T-cell (primary cell): ENCODE measurements around the gene DOCK6. TPM values are rescaled to one million over a fixed set of nuclear protein-coding genes. Genes with fewer than 3 reads are reported as not detected.

Experiments
- ATAC-seq, 4 experiments: fragments of 200-7000 bp in 3 of 4; fragments of 150-1000 bp in 1 of 4; cut with Tn5 transposase; replicated peaks in 1 of 4; 1 replicate in 3 of 4; 2 replicates in 1 of 4; pipeline ENCODE4 v1.10.0; 2021; ENCODE audit warnings: moderate library complexity in 3 of 4, mild to moderate bottlenecking in 2 of 4, moderate number of reproducible peaks in 1 of 4
- CTCF ChIA-PET, 2 donors: fragments of 300-600 bp; sonication (Branson Sonifier 250); formaldehyde crosslinking; loops; one replicate each; lab custom pipeline; 2022; ENCODE audit warnings: antibody characterized with exemption in 2 of 2; lab: Charles Lee
- POLR2A ChIA-PET, 2 donors: fragments of 300-600 bp; sonication (Branson Sonifier 250); formaldehyde crosslinking; loops; one replicate each; lab custom pipeline; 2022; ENCODE audit warnings: antibody characterized with exemption in 2 of 2; lab: Charles Lee
- DNase-seq, 35 experiments: peaks; one replicate each; pipeline versions ENCODE4 v3.0.0 to v3.0.0-alpha.2; 2013 to 2023
- H3K27ac ChIP-seq: one replicate; pipeline ENCODE4 v1.5.1; 2013; ENCODE audit warnings: low read length
- H3K27me3 ChIP-seq, 2 experiments: replicated peaks in 1 of 2; 1 replicate in 1 of 2; 2 replicates in 1 of 2; pipeline versions ENCODE4 v1.6.1 to v1.7.0; 2013; ENCODE audit warnings: low read length in 1 of 2, mixed read lengths in 1 of 2; ENCODE audit not compliant: control insufficient read depth in 2 of 2, insufficient read depth in 2 of 2; ENCODE audit errors: extremely low read depth in 1 of 2
- H3K36me3 ChIP-seq, 2 donors: 1 replicate in 1 of 2; 2 replicates in 1 of 2; pipeline versions ENCODE4 v1.6.1 to v1.7.0; 2013; ENCODE audit warnings: low read length in 1 of 2; ENCODE audit not compliant: control insufficient read depth in 2 of 2, insufficient read depth in 1 of 2; ENCODE audit errors: extremely low read depth in 1 of 2
- H3K4me1 ChIP-seq, 2 experiments: 1 replicate in 1 of 2; 2 replicates in 1 of 2; pipeline versions ENCODE4 v1.6.1 to v1.7.0; 2013; ENCODE audit warnings: low read length in 2 of 2, mixed read lengths in 1 of 2; ENCODE audit not compliant: insufficient read depth in 2 of 2, control insufficient read depth in 1 of 2; ENCODE audit errors: extremely low read depth in 1 of 2
- H3K4me3 ChIP-seq, 2 donors: 1 replicate in 1 of 2; 2 replicates in 1 of 2; pipeline versions ENCODE4 v1.5.1 to v1.7.0; 2013; ENCODE audit warnings: mild to moderate bottlenecking in 2 of 2, low read length in 1 of 2, moderate library complexity in 1 of 2; ENCODE audit not compliant: control insufficient read depth in 1 of 2; ENCODE audit errors: extremely low read depth in 1 of 2
- H3K9me3 ChIP-seq: 2 replicates; pipeline ENCODE4 v1.7.0; 2013
- H3K27ac Mint-ChIP-seq, 2 donors: one replicate each; pipeline ENCODE4 v1.8.0; 2020 to 2021; ENCODE audit warnings: mild to moderate bottlenecking in 2 of 2, mixed read lengths in 2 of 2
- H3K27me3 Mint-ChIP-seq, 2 donors: one replicate each; pipeline ENCODE4 v1.8.0; 2021 to 2022; ENCODE audit warnings: mixed read lengths in 2 of 2
- H3K36me3 Mint-ChIP-seq: one replicate; pipeline ENCODE4 v1.8.0; 2021; ENCODE audit warnings: mixed read lengths
- H3K4me1 Mint-ChIP-seq, 3 donors: one replicate each; pipeline ENCODE4 v1.8.0; 2020 to 2022; ENCODE audit warnings: mixed read lengths in 3 of 3, mild to moderate bottlenecking in 1 of 3
- H3K4me3 Mint-ChIP-seq, 3 donors: one replicate each; pipeline ENCODE4 v1.8.0; 2020 to 2022; ENCODE audit warnings: mild to moderate bottlenecking in 3 of 3, mixed read lengths in 3 of 3, moderate library complexity in 3 of 3
- H3K9me3 Mint-ChIP-seq, 3 donors: one replicate each; pipeline ENCODE4 v1.8.0; 2020 to 2022; ENCODE audit warnings: mixed read lengths in 3 of 3
- WGBS: methylation state at CpG from one replicate; pipeline ENCODE4 v1.1.5; 2013; ENCODE audit warnings: missing lambda C conversion rate; ENCODE audit not compliant: insufficient coverage; 5-methylcytosine and 5-hydroxymethylcytosine counted together
- total RNA-seq, 35 experiments: library from RNA in 6 of 35; stranded (reverse) in 6 of 35; fragments of 120-200 nt in 1 of 35; gene quantifications; one replicate each; pipeline versions ENCODE4 v1.2.1 to v1.2.4 and lab custom pipeline; 2013 to 2026

The DOCK6 gene
- total RNA-seq, 5 donors from 2014 or later (not counting 1 experiment from before 2014, with no cell fraction given) = 0.78 to 1.8 (median 1.0) TPM

DNA sequence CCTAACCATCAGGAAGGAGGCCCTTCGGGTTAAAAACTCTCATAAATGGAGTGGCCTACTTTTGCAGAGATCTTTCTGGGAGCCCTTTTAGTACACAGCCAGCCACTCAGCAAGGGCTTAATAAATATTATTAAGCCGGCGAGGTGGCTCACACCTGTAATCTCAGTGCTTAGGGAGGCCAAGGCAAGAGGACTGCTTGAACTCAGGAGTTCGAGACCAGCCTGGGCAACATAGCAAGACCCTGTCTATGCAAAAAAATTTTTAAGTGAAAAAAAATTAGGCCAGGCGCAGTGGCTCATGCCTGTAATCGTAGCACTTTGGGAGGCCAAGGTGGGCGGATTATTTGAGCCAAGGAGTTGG is 64.2 kb downstream of the DOCK6 start:
- 100% methylated on average over 3 of the region's 7 CpGs for WGBS
- Mint-ChIP-seq H3K27ac (no peak overlapping the region), H3K27me3 (peaks cover 11 to 18% of the 10 kb centered on the region in 2 donors), H3K4me3 (peak overlapping the region; percentile 67 to 80 (median 71)), H3K9me3 (no peaks in the 10 kb centered on the region), H3K4me1 (peaks cover 9 to 12% (median 12%) of the 10 kb centered on the region in 3 donors), H3K36me3 (no peaks in the 10 kb centered on the region)
- POLR2A ChIA-PET = no interaction called here
- DNase-seq (no peak), ATAC-seq (no peak)
- H3K4me1 ChIP-seq = peaks cover 3 to 22% of the 10 kb centered on the region in 2 experiments
- H3K9me3 ChIP-seq = no peaks in the 10 kb centered on the region
- H3K27ac ChIP-seq = no peak overlapping the region
- H3K27me3 ChIP-seq = peaks cover 0 to 36% of the 10 kb centered on the region in 2 experiments
- CTCF ChIA-PET = no interaction called here
- no peaks in the 10 kb centered on the region for H3K36me3 ChIP-seq
- H3K4me3 ChIP-seq = peak overlapping the region in 1 of 2 donors; percentile 14

DNA sequence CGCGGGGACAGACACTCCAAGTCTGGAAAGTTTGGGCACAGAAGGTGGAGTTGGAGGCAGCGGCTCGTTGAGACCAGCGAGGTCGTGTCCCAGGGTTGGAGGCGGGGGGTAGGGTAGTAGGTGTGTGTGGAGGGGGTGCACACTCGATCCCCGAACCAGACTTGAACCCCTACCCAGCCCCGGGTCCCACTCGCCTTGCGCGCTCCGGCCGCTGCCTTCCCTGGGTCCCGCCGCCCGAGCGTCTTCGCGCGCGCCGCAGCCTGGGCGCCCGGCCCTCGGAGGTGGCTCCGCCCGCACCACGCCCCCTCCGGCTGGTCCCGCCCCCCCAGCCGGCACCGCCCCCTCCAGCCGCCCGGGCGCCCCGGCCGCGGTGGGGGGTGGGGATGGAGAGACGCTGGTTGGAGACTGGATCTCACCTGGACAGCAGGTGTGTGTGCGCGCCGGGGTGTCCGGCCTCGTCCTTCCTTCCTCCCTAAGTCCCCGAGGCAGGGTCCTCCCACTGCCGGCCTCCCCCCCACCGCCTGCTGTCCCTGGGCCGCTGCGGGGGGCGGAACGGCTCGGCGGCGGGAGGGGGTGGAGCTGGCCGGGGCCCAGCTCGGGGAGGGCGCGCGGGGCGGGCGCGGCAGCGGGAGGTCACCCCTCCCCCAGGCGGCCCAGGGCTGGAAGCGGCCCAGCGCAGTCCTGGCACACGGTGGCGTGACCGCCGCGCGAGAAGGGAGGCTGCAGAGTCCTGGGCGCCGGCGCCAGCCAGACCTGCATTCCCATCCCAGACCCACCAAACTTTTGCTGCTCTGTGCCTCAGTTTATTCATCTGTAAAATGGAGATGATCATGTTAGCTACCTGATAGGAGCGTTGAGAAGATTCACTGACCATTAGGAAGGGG is 64.8 kb downstream of the DOCK6 start, which contains the start of gene KANK2:
Gene KANK2, minus strand, starts transcription at position 255 of the 884 bp plus-strand sequence. CDS start 3,034 bp downstream, outside the sequence.
- Mint-ChIP-seq H3K9me3 (no peaks in the 10 kb centered on the region), H3K27ac (no peak within 1 kb of the TSS), H3K4me3 (peak within 1 kb of the TSS; percentile 71 to 80 (median 73)), H3K27me3 (peaks cover 11 to 12% of the 10 kb centered on the region in 2 donors), H3K4me1 (peaks cover 9 to 12% (median 12%) of the 10 kb centered on the region in 3 donors), H3K36me3 (no peaks in the 10 kb centered on the region)
- H3K4me3 ChIP-seq = peak within 1 kb of the TSS; percentile 38 to 47
- peak; percentile 92 to 94 (median 93) for ATAC-seq
- 4% methylated on average over 39 of the region's 78 CpGs for WGBS
- H3K27me3 ChIP-seq = peaks cover 0 to 35% of the 10 kb centered on the region in 2 experiments
- H3K4me1 ChIP-seq = peaks cover 3 to 22% of the 10 kb centered on the region in 2 experiments
- H3K36me3 ChIP-seq = no peaks in the 10 kb centered on the region
- POLR2A ChIA-PET = no interaction called here
- H3K9me3 ChIP-seq = no peaks in the 10 kb centered on the region
- DNase-seq = peak; percentile 7 to 83 (median 51)
- CTCF ChIA-PET = no interaction called here
- no peak within 1 kb of the TSS for H3K27ac ChIP-seq

DNA sequence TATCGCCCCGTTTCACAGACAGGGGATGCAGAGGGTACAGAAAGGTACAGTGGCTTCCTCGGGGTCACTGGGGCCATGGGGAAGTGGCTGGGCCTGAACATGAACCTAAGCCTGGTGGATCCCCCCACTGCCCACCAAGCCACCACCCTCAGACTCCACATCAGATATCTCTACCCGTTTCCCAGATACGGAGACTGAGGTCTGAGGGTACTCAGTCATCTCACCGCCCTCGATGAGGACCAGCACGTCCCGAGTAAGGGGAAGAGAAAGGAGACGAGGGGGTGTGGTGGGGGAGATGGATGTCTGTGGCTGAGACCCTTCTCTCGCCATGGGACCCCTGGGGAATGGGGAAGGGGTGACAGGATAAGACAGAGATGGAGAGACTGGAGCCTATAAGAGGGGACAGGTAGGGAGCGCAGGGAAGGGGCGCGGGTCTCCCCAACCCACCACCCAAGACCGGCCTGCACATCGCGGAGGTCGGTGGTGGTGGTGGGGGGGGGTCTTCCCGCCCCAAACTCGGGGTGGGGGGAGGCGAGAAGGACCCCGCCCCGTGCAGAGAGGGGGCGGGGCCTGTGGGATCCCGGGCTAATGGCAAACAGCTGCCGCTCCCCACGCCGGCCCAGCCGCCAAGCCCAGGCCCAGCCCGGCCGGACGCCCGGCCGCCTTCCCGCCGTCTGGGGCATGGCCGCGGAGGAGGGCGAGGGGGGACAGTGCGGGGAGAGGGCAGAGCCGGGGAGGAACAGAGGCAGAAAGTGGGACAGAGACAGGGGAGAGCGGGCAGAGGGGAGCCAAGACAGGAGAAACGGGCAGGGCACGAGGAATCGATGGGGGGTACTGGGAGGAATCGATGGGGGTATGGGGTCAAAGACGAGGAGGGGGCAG is 65.7 kb downstream of the DOCK6 start:
- Histone ChIP-seq H3K36me3 (no peaks in the 10 kb centered on the region), H3K4me3 (peak overlapping the region; percentile 38 to 47), H3K9me3 (no peaks in the 10 kb centered on the region), H3K4me1 (peaks cover 3 to 22% of the 10 kb centered on the region in 2 experiments), H3K27ac (no peak overlapping the region), H3K27me3 (peaks cover 0 to 35% of the 10 kb centered on the region in 2 experiments)
- peak in 2 of 4 experiments; percentile 5 to 8 for ATAC-seq
- no peak overlapping the region for H3K27ac Mint-ChIP-seq
- WGBS = 11% methylated on average over 32 of the region's 47 CpGs
- H3K4me3 Mint-ChIP-seq = peak overlapping the region; percentile 59 to 73 (median 64)
- ChIA-PET CTCF (interaction anchor here (0.6 to 0.7 kb wide), 2 partner anchors 24 to 226 kb away, joined by 3 to 5 read pairs; no protein-coding TSS in a partner anchor), POLR2A (no interaction called here)
- H3K4me1 Mint-ChIP-seq = peaks cover 9 to 12% (median 12%) of the 10 kb centered on the region in 3 donors
- no peak for DNase-seq
- H3K9me3 Mint-ChIP-seq = no peaks in the 10 kb centered on the region
- no peaks in the 10 kb centered on the region for H3K36me3 Mint-ChIP-seq
- peaks cover 11 to 12% of the 10 kb centered on the region in 2 donors for H3K27me3 Mint-ChIP-seq

DNA sequence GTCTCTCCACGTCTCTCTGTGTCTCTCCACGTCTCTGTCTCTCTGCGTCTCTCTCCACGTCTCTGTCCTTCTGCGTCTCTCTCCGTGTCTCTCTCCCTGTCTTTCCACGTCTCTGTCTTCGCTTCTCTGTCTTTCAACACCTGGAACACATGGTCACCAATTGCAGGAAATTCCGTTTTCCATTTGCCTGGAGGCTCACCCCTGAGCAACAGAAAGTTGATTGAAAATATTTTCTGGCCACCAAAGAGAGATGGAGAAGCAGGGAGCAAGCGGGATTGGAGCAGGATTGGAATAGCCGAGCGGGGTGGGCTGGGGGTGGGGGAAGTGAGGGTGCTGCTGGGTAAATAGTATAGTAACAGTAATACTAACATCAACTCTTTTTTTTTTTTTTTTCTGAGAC is 66.6 kb downstream of the DOCK6 start:
- Mint-ChIP-seq H3K27ac (no peak overlapping the region), H3K4me3 (peak overlapping the region in 1 of 3 donors; percentile 1)

DNA sequence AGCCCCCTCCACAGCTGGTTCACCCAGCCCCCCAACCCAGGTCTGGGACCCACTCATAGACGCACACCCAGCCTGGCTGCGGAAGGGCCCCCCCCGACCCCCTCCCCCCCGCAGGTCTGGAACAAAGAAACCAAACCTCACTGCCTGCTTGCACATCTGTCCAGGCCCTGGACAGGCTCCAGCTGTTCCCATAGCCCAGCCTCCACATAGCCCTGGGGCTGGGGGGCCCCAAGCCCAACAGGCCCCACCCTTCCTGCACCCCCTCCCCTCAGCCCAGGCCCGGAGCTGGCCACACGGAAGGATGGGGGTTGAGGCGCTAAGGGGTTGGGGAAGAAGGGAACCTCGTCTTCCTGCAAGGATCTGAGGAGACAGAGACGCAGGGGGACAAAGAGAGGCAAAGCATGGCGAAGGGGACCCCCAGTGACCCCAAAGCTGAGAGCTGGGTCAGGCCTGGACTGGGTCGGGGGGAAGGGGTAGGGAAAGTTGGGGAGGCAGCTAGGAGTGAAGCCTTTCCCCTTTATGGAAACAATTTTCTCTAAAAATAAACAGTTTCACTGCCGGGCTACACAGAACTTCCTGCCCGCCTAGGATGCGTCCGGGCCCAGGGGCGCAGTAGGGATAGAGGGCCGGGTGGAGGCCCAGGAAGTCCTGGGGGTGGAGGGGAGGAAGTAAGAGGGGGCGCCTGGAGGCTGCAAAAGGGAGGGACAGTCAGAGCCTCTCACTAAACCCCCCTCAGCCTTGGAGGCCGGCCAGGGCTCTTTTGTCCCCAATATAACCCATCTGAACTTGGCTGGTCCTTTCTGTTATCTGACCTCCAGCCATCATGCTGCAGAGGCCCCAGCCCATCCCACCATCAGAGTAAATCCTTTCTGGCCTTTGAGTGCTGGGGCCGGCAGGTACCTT is 67.4 kb downstream of the DOCK6 start:
- no peaks in the 10 kb centered on the region for H3K36me3 ChIP-seq
- Mint-ChIP-seq H3K9me3 (no peaks in the 10 kb centered on the region), H3K36me3 (no peaks in the 10 kb centered on the region), H3K27ac (no peak overlapping the region), H3K4me3 (peak overlapping the region in 1 of 3 donors; percentile 1), H3K27me3 (peaks cover 11 to 12% of the 10 kb centered on the region in 2 donors), H3K4me1 (peaks cover 9 to 12% (median 12%) of the 10 kb centered on the region in 3 donors)
- 72% methylated on average over 4 of the region's 20 CpGs for WGBS
- DNase-seq (no peak), ATAC-seq (no peak)
- no peaks in the 10 kb centered on the region for H3K9me3 ChIP-seq
- peaks cover 3 to 22% of the 10 kb centered on the region in 2 experiments for H3K4me1 ChIP-seq
- no peak overlapping the region for H3K4me3 ChIP-seq
- peaks cover 0 to 33% of the 10 kb centered on the region in 2 experiments for H3K27me3 ChIP-seq
- no peak overlapping the region for H3K27ac ChIP-seq
- POLR2A ChIA-PET = no interaction called here
- CTCF ChIA-PET = no interaction called here

More for the DNA sequence above, 66.6 kb downstream of the DOCK6 start:
- ChIA-PET POLR2A (no interaction called here), CTCF (interaction anchor here (0.6 to 0.7 kb wide), 2 partner anchors 23 to 227 kb away, joined by 3 to 5 read pairs; no protein-coding TSS in a partner anchor)
- Histone ChIP-seq H3K4me1 (peaks cover 3 to 22% of the 10 kb centered on the region in 2 experiments), H3K27ac (no peak overlapping the region), H3K27me3 (peaks cover 0 to 36% of the 10 kb centered on the region in 2 experiments), H3K36me3 (no peaks in the 10 kb centered on the region), H3K9me3 (no peaks in the 10 kb centered on the region), H3K4me3 (no peak overlapping the region)
- DNase-seq (no peak), ATAC-seq (no peak)
- 79% methylated on average over 8 of the region's 12 CpGs for WGBS
- Mint-ChIP-seq H3K36me3 (no peaks in the 10 kb centered on the region), H3K9me3 (no peaks in the 10 kb centered on the region), H3K4me1 (peaks cover 9 to 12% (median 12%) of the 10 kb centered on the region in 3 donors), H3K27me3 (peaks cover 11 to 12% of the 10 kb centered on the region in 2 donors)
